HFFc6 (cell line): Measurements from ENCODE around the gene PTDSS2. TPM values are rescaled to one million over a fixed set of nuclear protein-coding genes. Genes with fewer than 3 reads are reported as not detected.

Experiments
- DNase-seq: peaks from one replicate; pipeline ENCODE4 v3.0.0-alpha.2; 2018
- H3K27ac Mint-ChIP-seq: 2 replicates; pipeline ENCODE4 v1.8.0; 2020; ENCODE audit warnings: mild to moderate bottlenecking, mixed read lengths
- H3K27me3 Mint-ChIP-seq: 2 replicates; pipeline ENCODE4 v1.8.0; 2021; ENCODE audit warnings: mild to moderate bottlenecking, moderate library complexity, mixed read lengths; ENCODE audit not compliant: insufficient read depth
- H3K36me3 Mint-ChIP-seq: 2 replicates; pipeline ENCODE4 v1.8.0; 2021; ENCODE audit warnings: low read depth, mixed read lengths
- H3K4me1 Mint-ChIP-seq: 2 replicates; pipeline ENCODE4 v1.8.0; 2020; ENCODE audit warnings: low read depth, mixed read lengths
- H3K4me3 Mint-ChIP-seq: 2 replicates; pipeline ENCODE4 v1.8.0; 2020; ENCODE audit warnings: mild to moderate bottlenecking, moderate library complexity, mixed read lengths
- H3K9me3 Mint-ChIP-seq: 2 replicates; pipeline ENCODE4 v1.8.0; 2020; ENCODE audit warnings: mild to moderate bottlenecking, mixed read lengths
- total RNA-seq, 6 experiments: library from RNA; stranded (reverse); fragmentation: NEBNext Ultra II Directional; extraction: Animal tissue kit (Norgen Biotek cat#: 25700); gene quantifications; 2 replicates in 1 of 6; 3 replicates in 5 of 6; pipeline ENCODE4 v1.2.3, GENCODE V29; 2021
- TF ChIP-seq, protein P1 (sequence below): fragments of 200-600 bp; sonication (generic); IDR thresholded peaks from 2 replicates; pipeline ENCODE4 v1.5.0; 2021; ENCODE audit warnings: antibody characterized with exemption, mild to moderate bottlenecking

The PTDSS2 gene
- total RNA-seq, 6 experiments from 2014 or later, result 23.3 to 34.5 (median 27.2) TPM

DNA sequence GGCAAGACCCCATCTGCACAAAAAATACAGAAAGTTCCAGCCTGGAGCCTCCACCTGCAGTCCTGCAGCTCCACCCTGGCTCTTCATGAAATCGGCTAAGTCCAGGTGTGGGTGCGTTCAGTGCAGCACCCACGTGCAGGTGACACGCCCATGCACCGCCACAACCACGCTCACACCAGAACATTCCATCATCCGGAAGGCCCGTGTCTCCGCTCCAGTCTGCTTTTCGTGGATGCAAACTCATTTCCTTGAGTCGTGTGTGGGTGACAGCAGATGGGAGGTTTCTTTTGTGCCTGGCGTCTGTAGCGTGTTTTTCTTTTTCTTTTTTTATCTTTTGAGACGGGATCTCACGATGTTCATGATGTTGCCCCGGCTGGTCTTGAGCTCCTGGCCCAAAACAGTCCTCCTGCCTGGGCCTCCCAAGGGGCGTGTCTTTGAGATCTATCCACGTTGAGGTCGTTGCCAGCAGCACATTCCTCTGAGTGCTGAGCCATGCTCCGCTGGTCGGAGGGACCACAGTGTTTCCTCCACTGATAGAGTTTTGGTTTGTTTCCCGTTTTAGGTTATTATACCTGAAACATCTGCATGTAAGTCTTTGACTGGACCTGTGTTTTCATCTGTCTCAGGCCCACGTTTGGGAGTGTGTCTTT lies 7.2 kb downstream of the PTDSS2 start:
- Mint-ChIP-seq H3K9me3 (no peaks in the 10 kb centered on the region), H3K27ac (no peak overlapping the region), H3K36me3 (peaks cover 19% of the 10 kb centered on the region), H3K4me1 (no peaks in the 10 kb centered on the region), H3K4me3 (no peak overlapping the region), H3K27me3 (no peaks in the 10 kb centered on the region; the same call in 1 of the 2 replicates)
- DNase-seq, result no peak
- TF ChIP-seq, protein P1, sequence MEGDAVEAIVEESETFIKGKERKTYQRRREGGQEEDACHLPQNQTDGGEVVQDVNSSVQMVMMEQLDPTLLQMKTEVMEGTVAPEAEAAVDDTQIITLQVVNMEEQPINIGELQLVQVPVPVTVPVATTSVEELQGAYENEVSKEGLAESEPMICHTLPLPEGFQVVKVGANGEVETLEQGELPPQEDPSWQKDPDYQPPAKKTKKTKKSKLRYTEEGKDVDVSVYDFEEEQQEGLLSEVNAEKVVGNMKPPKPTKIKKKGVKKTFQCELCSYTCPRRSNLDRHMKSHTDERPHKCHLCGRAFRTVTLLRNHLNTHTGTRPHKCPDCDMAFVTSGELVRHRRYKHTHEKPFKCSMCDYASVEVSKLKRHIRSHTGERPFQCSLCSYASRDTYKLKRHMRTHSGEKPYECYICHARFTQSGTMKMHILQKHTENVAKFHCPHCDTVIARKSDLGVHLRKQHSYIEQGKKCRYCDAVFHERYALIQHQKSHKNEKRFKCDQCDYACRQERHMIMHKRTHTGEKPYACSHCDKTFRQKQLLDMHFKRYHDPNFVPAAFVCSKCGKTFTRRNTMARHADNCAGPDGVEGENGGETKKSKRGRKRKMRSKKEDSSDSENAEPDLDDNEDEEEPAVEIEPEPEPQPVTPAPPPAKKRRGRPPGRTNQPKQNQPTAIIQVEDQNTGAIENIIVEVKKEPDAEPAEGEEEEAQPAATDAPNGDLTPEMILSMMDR, result no peak

DNA sequence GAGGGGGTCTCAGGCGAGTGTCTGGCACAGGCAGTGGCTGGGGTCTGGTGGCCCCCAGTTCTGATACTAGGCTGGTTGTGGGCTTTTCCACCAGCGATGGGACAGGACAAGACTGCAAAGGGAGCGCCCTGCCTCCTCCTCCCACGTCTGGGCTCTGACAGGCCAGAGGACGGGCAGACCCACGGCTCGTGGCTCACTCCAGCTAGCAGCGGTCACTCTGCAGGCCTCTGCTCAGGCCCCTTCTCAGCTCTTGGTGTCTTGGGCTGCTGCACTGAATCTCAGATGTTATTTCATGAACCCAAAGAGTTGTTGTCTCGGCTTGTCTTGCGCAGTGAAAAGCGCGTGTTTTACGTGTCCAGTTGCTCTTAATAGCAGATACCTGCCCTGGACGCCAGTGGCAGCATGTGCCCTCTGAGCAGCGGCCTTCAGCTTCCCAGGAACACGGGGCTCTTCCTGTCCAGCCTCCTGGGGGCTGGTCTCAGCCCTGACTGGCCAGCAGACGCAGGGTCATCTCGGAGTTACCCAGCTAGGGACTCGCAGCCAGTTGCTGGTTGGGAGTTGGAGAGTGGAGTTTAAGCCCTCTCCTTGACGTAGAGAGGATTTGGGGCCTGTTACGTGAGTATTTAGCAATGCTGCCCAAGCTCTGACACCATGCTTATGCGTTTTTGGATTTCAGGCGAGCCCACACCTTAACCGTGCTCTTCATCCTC lies 9.6 kb downstream of the PTDSS2 start:
- TF ChIP-seq, protein P1, result no peak
- Mint-ChIP-seq H3K4me1 (no peaks in the 10 kb centered on the region), H3K27ac (no peak overlapping the region), H3K27me3 (no peaks in the 10 kb centered on the region; the same call in 1 of the 2 replicates), H3K9me3 (no peaks in the 10 kb centered on the region), H3K36me3 (peaks cover 15% of the 10 kb centered on the region), H3K4me3 (no peak overlapping the region)
- DNase-seq, result no peak

DNA sequence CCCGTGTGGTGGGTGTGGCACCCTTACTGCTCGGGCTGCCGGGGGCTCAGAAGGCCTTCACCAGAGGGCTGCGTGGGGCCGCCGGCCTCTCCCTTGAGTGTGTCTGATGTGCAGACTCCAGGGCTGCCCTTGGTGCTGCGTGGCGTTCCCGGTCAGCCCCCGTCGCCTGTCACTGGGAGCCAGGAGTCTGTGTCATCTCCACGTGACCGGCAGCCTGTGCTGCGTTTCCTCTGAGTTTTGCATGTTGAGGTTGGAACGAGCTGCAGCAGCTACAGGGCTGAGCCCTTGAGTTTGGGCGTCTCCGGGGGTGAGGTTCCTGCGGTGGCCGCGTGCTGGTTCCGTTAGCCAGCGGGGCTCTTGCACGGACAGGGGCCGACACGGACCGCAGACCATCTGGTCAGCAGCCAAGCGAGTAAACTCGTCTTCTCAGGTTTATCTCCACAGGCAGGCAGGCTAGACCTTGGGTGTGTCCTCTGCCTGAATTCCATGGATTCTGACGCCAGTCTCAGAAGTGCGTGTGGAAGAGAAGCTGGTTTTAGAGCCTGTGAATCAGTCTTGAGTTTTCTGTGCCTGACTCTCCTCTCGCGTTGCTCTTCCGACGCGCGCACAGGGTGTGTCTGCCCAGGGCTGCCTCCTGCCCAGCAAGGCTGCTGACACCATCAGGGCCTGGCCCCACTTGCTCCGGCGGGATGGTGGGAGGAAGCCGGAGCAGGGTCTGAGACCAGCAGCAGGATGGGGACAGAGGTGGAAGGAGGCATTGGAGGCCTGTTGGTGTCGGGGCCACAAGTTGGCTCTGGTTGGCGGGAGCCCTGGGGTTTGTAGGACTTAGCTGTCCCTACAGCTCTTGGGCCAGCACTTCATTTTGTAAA lies 10.5 kb downstream of the PTDSS2 start:
- no peaks in the 10 kb centered on the region for H3K9me3 Mint-ChIP-seq
- H3K27me3 Mint-ChIP-seq, result no peaks in the 10 kb centered on the region; the same call in 1 of the 2 replicates
- H3K36me3 Mint-ChIP-seq, result peaks cover 10% of the 10 kb centered on the region
- no peak for DNase-seq
- H3K4me3 Mint-ChIP-seq, result no peak overlapping the region
- H3K27ac Mint-ChIP-seq, result no peak overlapping the region
- TF ChIP-seq, protein P1, result no peak
- H3K4me1 Mint-ChIP-seq, result no peaks in the 10 kb centered on the region

DNA sequence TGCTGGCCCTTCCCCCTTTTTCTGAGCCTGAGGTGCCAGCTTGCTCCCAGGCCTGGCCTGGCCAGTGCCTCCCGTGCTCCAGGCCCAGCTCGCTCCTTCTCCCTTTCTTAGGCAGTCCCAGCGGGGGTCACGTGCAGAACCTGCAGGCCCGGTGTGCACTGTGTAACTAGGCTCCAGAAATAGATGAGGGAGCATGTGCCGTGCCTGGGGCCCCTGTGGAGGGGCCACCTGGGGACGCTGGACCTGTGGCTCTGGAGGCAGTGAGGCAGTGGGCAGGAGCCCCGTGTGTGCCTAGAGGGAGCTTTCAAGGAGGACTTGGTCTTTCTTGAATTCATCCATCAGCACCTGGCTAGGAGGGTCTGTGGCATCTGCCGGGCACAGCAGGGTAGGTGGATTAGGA lies 11.5 kb downstream of the PTDSS2 start:
- TF ChIP-seq, protein P1, result no peak

DNA sequence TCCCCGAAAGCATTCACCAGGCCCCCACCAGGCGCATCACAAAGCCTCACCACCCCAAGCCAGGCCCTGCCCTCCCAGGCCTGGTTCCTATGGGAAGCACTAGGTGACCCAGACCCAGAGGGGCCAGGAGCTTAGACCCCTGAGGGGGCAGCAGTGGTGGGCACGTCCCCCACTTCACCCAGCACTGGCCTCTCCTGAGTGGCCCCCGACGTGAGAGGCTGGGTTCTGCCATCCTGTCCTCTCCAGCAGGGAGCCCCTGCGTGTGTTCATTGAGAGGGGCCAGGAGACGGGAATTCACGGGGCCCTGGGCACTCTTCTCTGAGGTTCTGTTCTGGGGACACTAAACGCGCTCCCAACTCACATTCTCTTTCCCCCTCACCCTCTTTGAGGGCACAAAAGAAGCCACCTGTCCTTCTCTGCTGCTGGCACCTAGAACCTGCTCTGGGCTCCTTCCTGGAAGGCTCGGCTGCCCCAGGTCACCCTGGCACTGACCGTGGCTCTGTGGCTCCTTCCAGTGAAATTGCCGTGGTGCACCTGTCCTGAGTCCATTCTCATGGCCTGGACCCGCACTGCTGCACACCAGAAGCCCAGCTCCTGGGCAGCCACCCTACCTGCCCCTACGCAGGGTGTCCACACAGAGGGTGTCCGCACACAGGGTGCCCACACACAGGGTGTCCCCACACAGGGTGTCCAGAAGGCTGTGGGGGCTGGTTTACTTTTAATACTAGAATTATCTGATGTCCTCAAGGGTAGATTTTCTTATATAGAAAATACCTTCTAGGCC lies 12.2 kb downstream of the PTDSS2 start:
- TF ChIP-seq, protein P1, result no peak
- no peaks in the 10 kb centered on the region for H3K9me3 Mint-ChIP-seq
- no peak overlapping the region for H3K27ac Mint-ChIP-seq
- no peak for DNase-seq
- no peaks in the 10 kb centered on the region for H3K4me1 Mint-ChIP-seq
- H3K27me3 Mint-ChIP-seq, result no peaks in the 10 kb centered on the region; the same call in 1 of the 2 replicates
- H3K36me3 Mint-ChIP-seq, result peaks cover 5% of the 10 kb centered on the region
- no peak overlapping the region for H3K4me3 Mint-ChIP-seq

More for the DNA sequence above, 11.5 kb downstream of the PTDSS2 start:
- Mint-ChIP-seq H3K4me1 (no peaks in the 10 kb centered on the region), H3K9me3 (no peaks in the 10 kb centered on the region), H3K27me3 (no peaks in the 10 kb centered on the region; the same call in 1 of the 2 replicates), H3K4me3 (no peak overlapping the region), H3K27ac (no peak overlapping the region), H3K36me3 (peaks cover 10% of the 10 kb centered on the region)
- DNase-seq, result no peak
